ENCODE results near the gene APLNR.
A peak's percentile ranks its signal among the peaks of the same experiment; 100 is the strongest.

Gene APLNR

GRCh38 chr11:57251491-57252104 lies 14.5 kb upstream of the APLNR start:
- DNase-seq: no peak

- no peak for DNase-seq
Measured at GRCh38 chr11:57251037-57251436, 14.0 kb upstream of the APLNR start.

- peak in 26 of 51 donors; percentile 5 to 69 (median 39) for DNase-seq
Measured at GRCh38 chr11:57249384-57250319, 12.6 kb upstream of the APLNR start.

- peak in 28 of 51 donors; percentile 6 to 62 (median 44) for DNase-seq
Measured at GRCh38 chr11:57248780-57249383, 11.8 kb upstream of the APLNR start.

GRCh38 chr11:57244911-57245310 lies 7.9 kb upstream of the APLNR start:
- DNase-seq: no peak

- DNase-seq: peak in 3 of 51 donors; percentile 15 to 38 (median 27)
Measured at GRCh38 chr11:57241353-57241972, 4.4 kb upstream of the APLNR start.

- DNase-seq: no peak
Measured at GRCh38 chr11:57240757-57241156, 3.7 kb upstream of the APLNR start.

- peak in 7 of 51 donors; percentile 7 to 44 (median 25) for DNase-seq
Measured at GRCh38 chr11:57240007-57240406, 3.0 kb upstream of the APLNR start.

- no peak for DNase-seq
Measured at GRCh38 chr11:57239348-57239747, 2.3 kb upstream of the APLNR start.

GRCh38 chr11:57235761-57236703 lies 1.0 kb downstream of the APLNR start:
- DNase-seq: no peak

- no peak for DNase-seq
Measured at GRCh38 chr11:57233702-57234101, 3.3 kb downstream of the APLNR start.

- DNase-seq: no peak
Measured at GRCh38 chr11:57231539-57232253, 5.4 kb downstream of the APLNR start.

- DNase-seq: peak in 34 of 51 donors; percentile 6 to 88 (median 48)
Measured at GRCh38 chr11:57230791-57231538, 6.1 kb downstream of the APLNR start.

- no peak for DNase-seq
Measured at GRCh38 chr11:57230316-57230715, 6.7 kb downstream of the APLNR start.

GRCh38 chr11:57228600-57228999 lies 8.4 kb downstream of the APLNR start:
- no peak for DNase-seq

- DNase-seq: no peak
Measured at GRCh38 chr11:57224537-57224936, 12.5 kb downstream of the APLNR start.

- peak in 11 of 51 donors; percentile 4 to 38 (median 24) for DNase-seq
Measured at GRCh38 chr11:57224128-57224527, 12.9 kb downstream of the APLNR start.

GRCh38 chr11:57223601-57224000 lies 13.4 kb downstream of the APLNR start:
- no peak for DNase-seq

- no peak for DNase-seq
Measured at GRCh38 chr11:57222239-57222638, 14.8 kb downstream of the APLNR start.

Measured in hypothalamus (tissue), 51 donors.